Measurements from ENCODE around the gene TSR1. TPM values are rescaled to one million over a fixed set of nuclear protein-coding genes. Genes with fewer than 3 reads are reported as not detected.

The TSR1 gene
- polyA plus RNA-seq, 3 donors, result 8.1 to 10.8 (median 9.3) TPM

DNA sequence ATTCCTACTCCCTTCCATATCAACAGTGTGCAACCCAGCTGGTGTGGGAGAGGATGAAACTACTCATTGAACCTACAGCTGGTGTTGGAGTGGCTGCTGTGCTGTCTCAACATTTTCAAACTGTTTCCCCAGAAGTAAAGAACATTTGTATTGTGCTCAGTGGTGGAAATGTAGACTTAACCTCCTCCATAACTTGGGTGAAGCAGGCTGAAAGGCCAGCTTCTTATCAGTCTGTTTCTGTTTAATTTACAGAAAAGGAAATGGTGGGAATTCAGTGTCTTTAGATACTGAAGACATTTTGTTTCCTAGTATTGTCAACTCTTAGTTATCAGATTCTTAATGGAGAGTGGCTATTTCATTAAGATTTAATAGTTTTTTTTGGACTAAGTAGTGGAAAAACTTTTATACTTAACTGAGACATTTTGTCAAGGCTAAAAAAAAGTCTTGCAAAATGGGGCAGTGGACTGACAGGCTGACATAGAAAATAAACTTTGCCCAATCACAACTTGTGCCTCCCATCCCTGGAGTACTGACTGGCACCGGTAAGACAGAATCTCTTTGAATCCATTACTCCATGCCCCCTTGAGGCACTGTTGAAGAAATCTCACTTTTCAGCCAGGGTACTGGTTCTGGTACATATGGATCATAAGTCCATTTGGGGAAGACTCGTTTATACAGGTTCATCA lies 12.5 kb downstream of the TSR1 start:
- H4K20me1 ChIP-seq (ENCODE audit: insufficient read depth, low read length), result no peaks in the 10 kb centered on the region
- DNase-seq, result no peak
- intact Hi-C loops (cut with micrococcal nuclease), result no loop called here
- H3K36me3 ChIP-seq (replicated peaks in 1 of 2; ENCODE audit: control insufficient read depth in 1 of 2, insufficient read depth in 2 of 2, low read length in 2 of 2), result peaks cover 57 to 79% of the 10 kb centered on the region in 2 donors
- no peak overlapping the region for H3K4me3 ChIP-seq (replicated peaks in 1 of 3; ENCODE audit: low read depth in 2 of 3, low read length in 3 of 3)
- no peaks in the 10 kb centered on the region for H3K27me3 ChIP-seq (ENCODE audit: control insufficient read depth in 2 of 2, insufficient read depth in 2 of 2, low read length in 2 of 2)
- H3K4me2 ChIP-seq (replicated peaks; ENCODE audit: extremely low read depth, low read length, poor library complexity, severe bottlenecking), result no peak overlapping the region
- no peaks in the 10 kb centered on the region for H3K9me3 ChIP-seq (replicated peaks in 1 of 2; ENCODE audit: control insufficient read depth in 1 of 2, insufficient read depth in 1 of 2, low read length in 2 of 2)
- no peaks in the 10 kb centered on the region for H3K9me3 Mint-ChIP-seq
- no peak overlapping the region for H3K4me3 Mint-ChIP-seq
- H3K27me3 Mint-ChIP-seq (ENCODE audit: low read depth in 3 of 3), result no peaks in the 10 kb centered on the region
- peaks cover 49 to 61% of the 10 kb centered on the region in 2 donors for H3K36me3 Mint-ChIP-seq
- peaks cover 7% of the 10 kb centered on the region for H3K4me1 Mint-ChIP-seq
- H3K9ac ChIP-seq (ENCODE audit: insufficient read depth, low read length, poor library complexity, severe bottlenecking), result no peak overlapping the region
- H3K27ac ChIP-seq (ENCODE audit: low read depth in 1 of 2, low read length in 2 of 2), result no peak overlapping the region
- no peak overlapping the region for H2AFZ ChIP-seq (ENCODE audit: insufficient read depth, low read depth, low read length, poor library complexity, severe bottlenecking)
- WGBS (ENCODE audit: insufficient coverage), result 100% methylated on average over 2 of the region's 2 CpGs
- TF ChIP-seq, protein P1, sequence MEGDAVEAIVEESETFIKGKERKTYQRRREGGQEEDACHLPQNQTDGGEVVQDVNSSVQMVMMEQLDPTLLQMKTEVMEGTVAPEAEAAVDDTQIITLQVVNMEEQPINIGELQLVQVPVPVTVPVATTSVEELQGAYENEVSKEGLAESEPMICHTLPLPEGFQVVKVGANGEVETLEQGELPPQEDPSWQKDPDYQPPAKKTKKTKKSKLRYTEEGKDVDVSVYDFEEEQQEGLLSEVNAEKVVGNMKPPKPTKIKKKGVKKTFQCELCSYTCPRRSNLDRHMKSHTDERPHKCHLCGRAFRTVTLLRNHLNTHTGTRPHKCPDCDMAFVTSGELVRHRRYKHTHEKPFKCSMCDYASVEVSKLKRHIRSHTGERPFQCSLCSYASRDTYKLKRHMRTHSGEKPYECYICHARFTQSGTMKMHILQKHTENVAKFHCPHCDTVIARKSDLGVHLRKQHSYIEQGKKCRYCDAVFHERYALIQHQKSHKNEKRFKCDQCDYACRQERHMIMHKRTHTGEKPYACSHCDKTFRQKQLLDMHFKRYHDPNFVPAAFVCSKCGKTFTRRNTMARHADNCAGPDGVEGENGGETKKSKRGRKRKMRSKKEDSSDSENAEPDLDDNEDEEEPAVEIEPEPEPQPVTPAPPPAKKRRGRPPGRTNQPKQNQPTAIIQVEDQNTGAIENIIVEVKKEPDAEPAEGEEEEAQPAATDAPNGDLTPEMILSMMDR (IDR thresholded peaks at IDR 0.05), result no peak
- H3K4me1 ChIP-seq (ENCODE audit: control insufficient read depth in 1 of 2, insufficient read depth in 2 of 2, low read length in 2 of 2), result no peaks in the 10 kb centered on the region
- H3K27ac Mint-ChIP-seq, result no peak overlapping the region
- H3K79me2 ChIP-seq (ENCODE audit: insufficient read depth, low read length), result no peaks in the 10 kb centered on the region

GRCh38 chr17:2321399-2321798 lies 14.9 kb downstream of the TSR1 start:
- WGBS (ENCODE audit: insufficient coverage), result no CpG with 5 or more reads among the region's 1 CpG

More at GRCh38 chr17:2321399-2321798, 14.9 kb downstream of the TSR1 start:
- Histone ChIP-seq H3K27me3 (ENCODE audit: control insufficient read depth in 2 of 2, insufficient read depth in 2 of 2, low read length in 2 of 2) (no peaks in the 10 kb centered on the region), H3K9me3 (replicated peaks in 1 of 2; ENCODE audit: control insufficient read depth in 1 of 2, insufficient read depth in 1 of 2, low read length in 2 of 2) (no peaks in the 10 kb centered on the region), H3K9ac (ENCODE audit: insufficient read depth, low read length, poor library complexity, severe bottlenecking) (no peak overlapping the region), H3K4me1 (ENCODE audit: control insufficient read depth in 1 of 2, insufficient read depth in 2 of 2, low read length in 2 of 2) (no peaks in the 10 kb centered on the region), H3K27ac (ENCODE audit: low read depth in 1 of 2, low read length in 2 of 2) (no peak overlapping the region), H3K4me2 (replicated peaks; ENCODE audit: extremely low read depth, low read length, poor library complexity, severe bottlenecking) (no peak overlapping the region), H2AFZ (ENCODE audit: insufficient read depth, low read depth, low read length, poor library complexity, severe bottlenecking) (no peak overlapping the region), H3K4me3 (replicated peaks in 1 of 3; ENCODE audit: low read depth in 2 of 3, low read length in 3 of 3) (no peak overlapping the region), H4K20me1 (ENCODE audit: insufficient read depth, low read length) (no peaks in the 10 kb centered on the region), H3K79me2 (ENCODE audit: insufficient read depth, low read length) (no peaks in the 10 kb centered on the region), H3K36me3 (replicated peaks in 1 of 2; ENCODE audit: control insufficient read depth in 1 of 2, insufficient read depth in 2 of 2, low read length in 2 of 2) (peaks cover 41 to 56% of the 10 kb centered on the region in 2 donors)
- peaks cover 44 to 61% of the 10 kb centered on the region in 2 donors for H3K36me3 Mint-ChIP-seq
- TF ChIP-seq, protein P1 (IDR thresholded peaks at IDR 0.05), result no peak
- H3K4me3 Mint-ChIP-seq, result no peak overlapping the region
- intact Hi-C loops (cut with micrococcal nuclease), result no loop called here
- H3K27me3 Mint-ChIP-seq (ENCODE audit: low read depth in 3 of 3), result no peaks in the 10 kb centered on the region
- no peak overlapping the region for H3K27ac Mint-ChIP-seq
- H3K4me1 Mint-ChIP-seq, result peaks cover 8% of the 10 kb centered on the region
- no peaks in the 10 kb centered on the region for H3K9me3 Mint-ChIP-seq
- no peak for DNase-seq

All from CD14-positive monocyte (primary cell).